A549 (cell line): ENCODE results near the gene CSAD. TPM values are rescaled to one million over a fixed set of nuclear protein-coding genes. Genes with fewer than 3 reads are reported as not detected.

ENCODE experiments used
- ATAC-seq, 2 experiments: fragments of 200-7000 bp in 1 of 2; fragments of >200 bp in 1 of 2; cut with Nextera tagmentation in 1 of 2; cut with Tn5 transposase in 1 of 2; 3 replicates each; pipeline versions ENCODE4 v1.8.0 to v1.9.1; 2018 to 2020; ENCODE audit warnings: mild to moderate bottlenecking in 1 of 2, moderate library complexity in 1 of 2
- CTCF ChIA-PET: fragments of 300-600 bp; sonication (Branson Sonifier 250); formaldehyde crosslinking; extraction: SDS; loops from one replicate; lab custom pipeline; 2021; ENCODE audit warnings: antibody characterized with exemption, inconsistent platforms; lab: Yijun Ruan, JAX
- POLR2A ChIA-PET: fragments of 350-600 bp; formaldehyde crosslinking; extraction: SDS; loops from one replicate; lab custom pipeline; 2021; ENCODE audit warnings: antibody characterized with exemption, inconsistent platforms; lab: Yijun Ruan, JAX
- DNase-seq, 2 experiments: peaks; one replicate each; pipeline versions ENCODE4 v3.0.0 to v3.0.0-alpha.2; 2011 to 2016; ENCODE audit warnings: low read depth in 1 of 2, low spot score in 1 of 2
- FAIRE-seq: peaks from 2 replicates; lab custom pipeline; 2011; peaks lifted over from hg19 to GRCh38; lab: Jason Lieb, UNC
- H3K27ac ChIP-seq, 2 experiments: fragments of >200 bp; sonication (Bioruptor Twin); formaldehyde crosslinking; 3 replicates each; pipeline ENCODE4 v1.5.1; 2016 to 2017
- H3K4me1 ChIP-seq: fragments of >200 bp; sonication (Bioruptor Twin); formaldehyde crosslinking; 3 replicates; pipeline ENCODE4 v1.6.1; 2016
- H3K4me2 ChIP-seq: fragments of >200 bp; sonication (Bioruptor Twin); formaldehyde crosslinking; 3 replicates; pipeline ENCODE4 v1.6.1; 2016
- H3K4me3 ChIP-seq: fragments of >200 bp; sonication (Bioruptor Twin); formaldehyde crosslinking; 3 replicates; pipeline ENCODE4 v1.5.1; 2016
- H3K9me3 ChIP-seq: fragments of >200 bp; sonication (Bioruptor Twin); formaldehyde crosslinking; 3 replicates; pipeline ENCODE4 v1.6.1; 2016
- CBX2 ChIP-seq: fragments of 200-600 bp; sonication (generic); IDR thresholded peaks from 2 replicates; pipeline ENCODE4 v1.6.1; 2016; ENCODE audit warnings: low read depth, mild to moderate bottlenecking, borderline replicate concordance
- CEBPB ChIP-seq, 2 experiments: fragments of >200 bp in 1 of 2; sonication (Bioruptor Twin) in 1 of 2; formaldehyde crosslinking in 1 of 2; IDR thresholded peaks; 2 replicates each; pipeline ENCODE4 v1.6.1; 2012 to 2016
- EHF ChIP-seq: fragments of 250-450 bp; sonication (Bioruptor Pico); IDR thresholded peaks from 2 replicates; pipeline ENCODE4 v1.5.0; 2020; ENCODE audit warnings: mild to moderate bottlenecking
- EHMT2 ChIP-seq: fragments of 200-600 bp; sonication (generic); IDR thresholded peaks from 2 replicates; pipeline ENCODE4 v1.6.1; 2016; ENCODE audit warnings: antibody characterized with exemption, low read depth, mild to moderate bottlenecking, moderate library complexity
- ELK1 ChIP-seq: fragments of 150-350 bp; IDR thresholded peaks from 2 replicates; pipeline ENCODE4 v1.6.1; 2014; ENCODE audit warnings: low read depth, mild to moderate bottlenecking, low read length
- ESRRA ChIP-seq: fragments of 150-350 bp; IDR thresholded peaks from 2 replicates; pipeline ENCODE4 v1.6.1; 2014; ENCODE audit warnings: mild to moderate bottlenecking, low read length, borderline replicate concordance
- HOXA7 ChIP-seq: fragments of 250-450 bp; sonication (Bioruptor Pico); IDR thresholded peaks from 2 replicates; pipeline ENCODE4 v1.5.0; 2020; ENCODE audit warnings: mild to moderate bottlenecking, moderate library complexity
- HOXB13 ChIP-seq: fragments of 250-450 bp; sonication (Bioruptor Pico); IDR thresholded peaks from 2 replicates; pipeline ENCODE4 v1.5.0; 2020; ENCODE audit warnings: low read depth, mild to moderate bottlenecking, moderate library complexity
- JUN ChIP-seq, 2 experiments: fragments of >200 bp; sonication (Bioruptor Twin); formaldehyde crosslinking; IDR thresholded peaks; 2 replicates in 1 of 2; 3 replicates in 1 of 2; pipeline ENCODE4 v1.6.1; 2016 to 2017
- KDM1A ChIP-seq: fragments of 200-600 bp; sonication (generic); IDR thresholded peaks from 2 replicates; pipeline ENCODE4 v1.6.1; 2016; ENCODE audit warnings: low read depth, mild to moderate bottlenecking
- KDM5A ChIP-seq: fragments of 200-600 bp; sonication (generic); IDR thresholded peaks from 2 replicates; pipeline ENCODE4 v1.6.1; 2016; ENCODE audit warnings: antibody characterized with exemption, mild to moderate bottlenecking
- MYC ChIP-seq: IDR thresholded peaks from 2 replicates; pipeline ENCODE4 v1.6.1; 2012; ENCODE audit warnings: mild to moderate bottlenecking, inconsistent platforms, low read length, improper control_type of control experiment, borderline replicate concordance
- NFE2L2 ChIP-seq: fragments of 150-350 bp; conservative IDR thresholded peaks from 2 replicates; pipeline ENCODE4 v1.6.1; 2014; ENCODE audit warnings: low read length
- PHF8 ChIP-seq: fragments of 200-600 bp; sonication (generic); IDR thresholded peaks from 2 replicates; pipeline ENCODE4 v1.6.1; 2016; ENCODE audit warnings: low read depth, mild to moderate bottlenecking, antibody characterized with exemption, moderate library complexity, borderline replicate concordance
- POLR2AphosphoS2 ChIP-seq: conservative IDR thresholded peaks from 2 replicates; pipeline ENCODE4 v1.6.1; 2012; ENCODE audit warnings: low read length, improper control_type of control experiment, inconsistent platforms
- RCOR1 ChIP-seq: fragments of 150-350 bp; IDR thresholded peaks from 2 replicates; pipeline ENCODE4 v1.6.1; 2014; ENCODE audit warnings: antibody characterized with exemption, low read length, low read depth
- REST ChIP-seq: fragments of 200-600 bp; sonication (generic); IDR thresholded peaks from 2 replicates; pipeline ENCODE4 v1.6.1; 2016; ENCODE audit warnings: antibody characterized with exemption, mild to moderate bottlenecking, moderate library complexity
- SMC3 ChIP-seq: fragments of >200 bp; sonication (Bioruptor Twin); formaldehyde crosslinking; IDR thresholded peaks from 3 replicates; pipeline ENCODE4 v1.6.1; 2018; ENCODE audit warnings: inconsistent platforms
- SREBF2 ChIP-seq: fragments of 450-650 bp; IDR thresholded peaks from 2 replicates; pipeline ENCODE4 v1.6.1; 2014; ENCODE audit warnings: mild to moderate bottlenecking, moderate library complexity
- TP53 ChIP-seq: fragments of 250-450 bp; sonication (Bioruptor Pico); IDR thresholded peaks from 2 replicates; pipeline ENCODE4 v1.5.0; 2021; ENCODE audit warnings: mild to moderate bottlenecking, moderate library complexity
- ZNF302 ChIP-seq: fragments of 250-450 bp; sonication (Bioruptor Pico); IDR thresholded peaks from 2 replicates; pipeline ENCODE4 v1.9.0; 2021; ENCODE audit warnings: inconsistent platforms, mild to moderate bottlenecking, moderate library complexity
- WGBS: methylation state at CpG from one replicate; pipeline ENCODE4 v1.1.6; 2017; ENCODE audit errors: missing lambda C conversion rate; 5-methylcytosine and 5-hydroxymethylcytosine counted together
- polyA plus RNA-seq, 4 experiments: library from polyadenylated mRNA; depleted of rRNA in 3 of 4; stranded (reverse); fragments of >200 nt; fragmentation: RNase III in 1 of 4; extraction: RNeasy Plus Mini Kit Qiagen cat#74134 plus additional on column Dnase treatment in 1 of 4; gene quantifications; 2 replicates in 3 of 4; 3 replicates in 1 of 4; pipeline ENCODE4 v1.2.3, GENCODE V29; 2011 to 2017
- TF ChIP-seq, protein P1 (sequence below): IDR thresholded peaks from 2 replicates; pipeline ENCODE4 v1.6.1; 2012
- TF ChIP-seq, protein P2 (sequence below): fragments of >200 bp; sonication (Bioruptor Twin); formaldehyde crosslinking; IDR thresholded peaks from 3 replicates; pipeline ENCODE4 v1.6.1; 2016
- TF ChIP-seq, protein P3 (sequence below): fragments of 250-450 bp; sonication (Bioruptor Pico); IDR thresholded peaks from 2 replicates; pipeline ENCODE4 v1.5.0; 2020; ENCODE audit warnings: low read depth, mild to moderate bottlenecking, moderate library complexity

CSAD gene
- polyA plus RNA-seq, 2 of the 4 experiments (the other 2 are of a cell fraction), result 14.5 to 16.5 TPM

DNA sequence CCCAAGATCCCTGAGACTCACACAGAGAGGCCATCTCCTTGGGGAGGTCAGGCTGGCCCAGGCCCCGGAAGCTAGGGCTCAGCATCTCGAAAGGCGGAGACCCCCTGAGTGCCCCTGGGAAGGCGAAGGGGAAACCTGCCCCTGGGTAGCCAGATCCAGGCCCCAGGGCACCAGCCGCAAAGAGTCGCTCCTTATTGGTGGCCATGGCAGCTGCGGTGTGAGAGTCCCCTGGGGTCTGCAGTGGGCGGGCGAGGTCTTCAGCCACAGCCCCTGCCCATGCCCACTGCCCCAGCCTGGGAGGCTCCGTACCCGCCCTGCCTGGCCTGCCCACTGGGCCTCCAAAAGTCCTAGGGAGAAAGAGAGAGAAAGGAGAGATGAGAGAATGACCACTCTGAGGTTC is 46.6 kb upstream of the CSAD start:
- ATAC-seq (no peak), FAIRE-seq (no peak), DNase-seq (no peak)
- ChIA-PET POLR2A (no interaction called here), CTCF (interaction anchor here (0.5 to 33.2 kb wide), 6 partner anchors 14 to 251 kb away, joined by 3 to 1046 read pairs (median 6); partner anchors contain the start of genes MYG1, PFDN5 and SPRYD3)
- peaks cover 42% of the 10 kb centered on the region for H3K4me1 ChIP-seq
- 94% methylated on average over 11 of the region's 11 CpGs for WGBS
- no peak overlapping the region for H3K4me3 ChIP-seq
- TF ChIP-seq KDM5A, result no peak
- TF ChIP-seq CEBPB (IDR thresholded peaks at IDR 0.05), result no peak
- TF ChIP-seq PHF8, result no peak
- TF ChIP-seq SREBF2, result no peak
- TF ChIP-seq REST, result no peak
- no peak for TF ChIP-seq ESRRA
- no peak for TF ChIP-seq HOXA7
- no peak for TF ChIP-seq CBX2
- TF ChIP-seq JUN (IDR thresholded peaks at IDR 0.05), result no peak
- no peak for TF ChIP-seq MYC
- no peak for TF ChIP-seq ZNF302 (CRISPR knock-in tag)
- TF ChIP-seq SMC3, result no peak
- TF ChIP-seq HOXB13 (CRISPR knock-in tag), result no peak
- TF ChIP-seq, protein P1, sequence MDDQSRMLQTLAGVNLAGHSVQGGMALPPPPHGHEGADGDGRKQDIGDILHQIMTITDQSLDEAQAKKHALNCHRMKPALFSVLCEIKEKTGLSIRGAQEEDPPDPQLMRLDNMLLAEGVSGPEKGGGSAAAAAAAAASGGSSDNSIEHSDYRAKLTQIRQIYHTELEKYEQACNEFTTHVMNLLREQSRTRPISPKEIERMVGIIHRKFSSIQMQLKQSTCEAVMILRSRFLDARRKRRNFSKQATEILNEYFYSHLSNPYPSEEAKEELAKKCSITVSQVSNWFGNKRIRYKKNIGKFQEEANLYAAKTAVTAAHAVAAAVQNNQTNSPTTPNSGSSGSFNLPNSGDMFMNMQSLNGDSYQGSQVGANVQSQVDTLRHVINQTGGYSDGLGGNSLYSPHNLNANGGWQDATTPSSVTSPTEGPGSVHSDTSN, result no peak
- no peak for TF ChIP-seq EHF (CRISPR knock-in tag)
- TF ChIP-seq TP53 (CRISPR knock-in tag), result no peak
- H3K9me3 ChIP-seq, result no peaks in the 10 kb centered on the region
- no peak overlapping the region for H3K4me2 ChIP-seq
- H3K27ac ChIP-seq, result no peak overlapping the region

DNA sequence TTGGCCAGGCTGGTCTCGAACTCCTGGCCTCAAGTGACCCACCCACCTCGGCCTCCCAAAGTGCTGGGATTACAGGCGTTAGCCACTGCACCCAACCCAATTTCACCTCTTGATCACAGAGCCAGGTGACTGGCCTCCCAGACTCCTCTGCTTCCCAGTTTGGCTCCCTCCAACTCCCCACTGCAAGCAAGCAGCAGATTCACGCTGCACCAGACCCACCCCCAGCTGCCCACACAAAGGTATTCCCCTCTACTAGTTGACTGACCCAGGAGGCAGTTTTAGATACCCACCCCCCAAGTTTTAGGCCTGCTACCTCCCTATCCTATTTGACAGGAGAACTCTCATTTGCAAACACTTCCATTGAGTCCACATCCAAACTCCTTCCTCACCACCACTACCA is 46.1 kb upstream of the CSAD start:
- peaks cover 46% of the 10 kb centered on the region for H3K4me1 ChIP-seq
- no peak overlapping the region for H3K4me2 ChIP-seq
- no peak for FAIRE-seq
- ChIA-PET CTCF (interaction anchor here (1.6 to 33.2 kb wide), 4 partner anchors 14 to 63 kb away, joined by 5 to 1046 read pairs (median 24); partner anchors contain the start of genes ESPL1, MYG1 and PFDN5), POLR2A (no interaction called here)
- no peaks in the 10 kb centered on the region for H3K9me3 ChIP-seq
- no peak for ATAC-seq
- DNase-seq, result no peak
- TF ChIP-seq KDM1A (no peak), HOXA7 (no peak), ELK1 (no peak), POLR2AphosphoS2 (no peak), NFE2L2 (no peak), EHMT2 (no peak), RCOR1 (no peak)
- TF ChIP-seq, protein P2, sequence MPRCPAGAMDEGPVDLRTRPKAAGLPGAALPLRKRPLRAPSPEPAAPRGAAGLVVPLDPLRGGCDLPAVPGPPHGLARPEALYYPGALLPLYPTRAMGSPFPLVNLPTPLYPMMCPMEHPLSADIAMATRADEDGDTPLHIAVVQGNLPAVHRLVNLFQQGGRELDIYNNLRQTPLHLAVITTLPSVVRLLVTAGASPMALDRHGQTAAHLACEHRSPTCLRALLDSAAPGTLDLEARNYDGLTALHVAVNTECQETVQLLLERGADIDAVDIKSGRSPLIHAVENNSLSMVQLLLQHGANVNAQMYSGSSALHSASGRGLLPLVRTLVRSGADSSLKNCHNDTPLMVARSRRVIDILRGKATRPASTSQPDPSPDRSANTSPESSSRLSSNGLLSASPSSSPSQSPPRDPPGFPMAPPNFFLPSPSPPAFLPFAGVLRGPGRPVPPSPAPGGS, result no peak
- TF ChIP-seq, protein P3, sequence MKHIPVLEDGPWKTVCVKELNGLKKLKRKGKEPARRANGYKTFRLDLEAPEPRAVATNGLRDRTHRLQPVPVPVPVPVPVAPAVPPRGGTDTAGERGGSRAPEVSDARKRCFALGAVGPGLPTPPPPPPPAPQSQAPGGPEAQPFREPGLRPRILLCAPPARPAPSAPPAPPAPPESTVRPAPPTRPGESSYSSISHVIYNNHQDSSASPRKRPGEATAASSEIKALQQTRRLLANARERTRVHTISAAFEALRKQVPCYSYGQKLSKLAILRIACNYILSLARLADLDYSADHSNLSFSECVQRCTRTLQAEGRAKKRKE (CRISPR knock-in tag), result no peak
- TF ChIP-seq, all 56 proteins: peak for 0
- WGBS, result 96% methylated on average over 4 of the region's 4 CpGs
- Histone ChIP-seq H3K4me3 (no peak overlapping the region), H3K27ac (no peak overlapping the region)
